GM13976 (cell line): ENCODE data around the gene SPAAR.

Source experiments
- DNase-seq: peaks from one replicate; pipeline ENCODE4 v3.0.0; 2012; ENCODE audit warnings: low spot score
- CTCF ChIP-seq: IDR thresholded peaks from 2 replicates; pipeline ENCODE4 v1.5.1; 2012; ENCODE audit warnings: borderline replicate concordance, mild to moderate bottlenecking; ENCODE audit not compliant: insufficient read depth; ENCODE audit errors: extremely low read depth, missing control alignments, control extremely low read depth
- in situ Hi-C: fragments of 300-500 bp; cut with MboI; formaldehyde crosslinking; loops from one replicate; pipeline ENCODE4 v1.12.0; 2022; ENCODE audit warnings: low sequenced_read_pairs, mixed read lengths, inconsistent platforms; ENCODE audit not compliant: unreplicated experiment

SPAAR gene

GRCh38 chr9:35923598-35923926 is 14.3 kb downstream of the SPAAR start:
- in situ Hi-C loops: no loop called here
- no peak for TF ChIP-seq CTCF
- no peak for DNase-seq

- no peak for DNase-seq
- TF ChIP-seq CTCF: no peak
- in situ Hi-C loops: no loop called here
These were observed 14.9 kb downstream of the SPAAR start for GRCh38 chr9:35923927-35924763.

- no peak for DNase-seq
- TF ChIP-seq CTCF: no peak
- in situ Hi-C loops: no loop called here
These were observed 19.5 kb downstream of the SPAAR start for GRCh38 chr9:35928591-35929452.

- TF ChIP-seq CTCF: no peak
- in situ Hi-C loops: no loop called here
- no peak for DNase-seq
These were observed 20.1 kb downstream of the SPAAR start for GRCh38 chr9:35929453-35929718.

GRCh38 chr9:35930521-35930920 is 21.2 kb downstream of the SPAAR start:
- no peak for TF ChIP-seq CTCF
- in situ Hi-C loops: no loop called here
- no peak for DNase-seq

- DNase-seq: no peak
- TF ChIP-seq CTCF: no peak
- in situ Hi-C loops: no loop called here
These were observed 21.7 kb downstream of the SPAAR start for GRCh38 chr9:35930989-35931388.
